Osteocyte (in vitro differentiated cells): ENCODE measurements around the gene EEF1AKMT3. TPM values are rescaled to one million over a fixed set of nuclear protein-coding genes. Genes with fewer than 3 reads are reported as not detected.
"Not testable (repeated sequence)": the region's sequence is repeated elsewhere in the genome, so short reads cannot be mapped to it uniquely, and the experiment has no call there.

Experiments
- DNase-seq: peaks from one replicate; pipeline ENCODE4 v3.0.0; 2021; ENCODE audit warnings: mixed read lengths; ENCODE audit not compliant: unreplicated experiment; ENCODE audit errors: extremely low spot score
- H3K27ac Mint-ChIP-seq: one replicate; pipeline ENCODE4 v1.8.0; 2021; ENCODE audit warnings: mild to moderate bottlenecking, mixed read lengths; ENCODE audit not compliant: unreplicated experiment
- H3K27me3 Mint-ChIP-seq: one replicate; pipeline ENCODE4 v1.8.0; 2021; ENCODE audit warnings: mixed read lengths; ENCODE audit not compliant: unreplicated experiment
- H3K36me3 Mint-ChIP-seq: one replicate; pipeline ENCODE4 v1.8.0; 2021; ENCODE audit warnings: mixed read lengths; ENCODE audit not compliant: unreplicated experiment
- H3K4me1 Mint-ChIP-seq: one replicate; pipeline ENCODE4 v1.8.0; 2021; ENCODE audit warnings: mixed read lengths; ENCODE audit not compliant: unreplicated experiment
- H3K4me3 Mint-ChIP-seq: one replicate; pipeline ENCODE4 v1.8.0; 2021; ENCODE audit warnings: mild to moderate bottlenecking, moderate library complexity, mixed read lengths; ENCODE audit not compliant: unreplicated experiment
- H3K9me3 Mint-ChIP-seq: one replicate; pipeline ENCODE4 v1.8.0; 2021; ENCODE audit warnings: mixed read lengths; ENCODE audit not compliant: unreplicated experiment
- CTCF ChIP-seq: fragments of 200-600 bp; sonication (generic); IDR thresholded peaks from 2 replicates; pipeline ENCODE4 v1.5.0; 2021; ENCODE audit warnings: antibody characterized with exemption, mild to moderate bottlenecking, moderate library complexity
- total RNA-seq: library from RNA; stranded (reverse); gene quantifications from 2 replicates; pipeline ENCODE4 v1.2.1, GENCODE V29; 2021

Gene EEF1AKMT3
- total RNA-seq, 1 donor from 2014 or later = 9.8 TPM

- Mint-ChIP-seq H3K9me3 (no peaks in the 10 kb centered on the region), H3K36me3 (peaks cover 23% of the 10 kb centered on the region), H3K4me1 (no peaks in the 10 kb centered on the region), H3K27me3 (no peaks in the 10 kb centered on the region), H3K27ac (no peak overlapping the region), H3K4me3 (no peak overlapping the region)
- no peak for DNase-seq
- no peak for TF ChIP-seq CTCF
These were observed 44.4 kb downstream of the EEF1AKMT3 start for GRCh38 chr12:57816855-57817151.

DNA sequence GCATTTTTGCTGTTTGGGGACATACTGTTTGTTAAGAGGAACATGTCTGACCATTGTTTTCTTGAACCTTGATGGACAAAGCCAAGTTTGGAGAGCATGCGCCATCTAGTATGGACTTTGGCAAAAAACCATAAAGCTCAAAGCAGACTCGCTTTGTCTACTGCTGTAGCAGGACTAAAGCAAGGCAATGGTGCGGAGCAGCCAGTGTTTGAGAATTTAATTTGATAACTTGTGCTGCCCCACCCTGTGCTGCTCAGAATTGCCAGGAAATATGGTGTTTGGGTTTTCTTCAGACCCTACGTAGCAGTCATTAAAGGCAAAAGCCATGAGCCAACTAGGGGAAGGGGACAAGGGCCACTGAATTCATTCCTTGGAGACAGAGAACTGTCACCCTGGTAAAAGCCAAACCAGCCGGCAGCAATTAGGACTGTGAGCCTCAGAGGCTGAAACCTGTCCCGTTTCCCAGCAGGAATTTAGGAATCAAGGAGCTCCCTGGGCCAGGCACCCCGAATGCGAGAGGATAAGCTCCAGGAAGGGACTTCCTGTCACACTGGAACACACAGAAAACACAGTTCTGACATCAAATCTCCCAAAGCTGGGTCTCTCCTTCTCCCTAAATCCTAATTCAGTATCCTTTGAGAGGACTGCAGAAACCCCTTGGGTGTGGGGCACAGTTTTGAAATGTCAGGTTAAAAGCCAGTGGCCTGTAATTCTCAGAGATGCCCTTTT lies 45.0 kb downstream of the EEF1AKMT3 start:
- H3K36me3 Mint-ChIP-seq = peaks cover 27% of the 10 kb centered on the region
- H3K4me3 Mint-ChIP-seq = no peak overlapping the region
- no peaks in the 10 kb centered on the region for H3K27me3 Mint-ChIP-seq
- H3K4me1 Mint-ChIP-seq = no peaks in the 10 kb centered on the region
- H3K9me3 Mint-ChIP-seq = no peaks in the 10 kb centered on the region
- no peak for DNase-seq
- H3K27ac Mint-ChIP-seq = no peak overlapping the region
- no peak for TF ChIP-seq CTCF

GRCh38 chr12:57817990-57818331 lies 45.5 kb downstream of the EEF1AKMT3 start:
- not testable (repeated sequence) for H3K9me3 Mint-ChIP-seq, H3K4me3 Mint-ChIP-seq, H3K27ac Mint-ChIP-seq, H3K27me3 Mint-ChIP-seq, DNase-seq, H3K4me1 Mint-ChIP-seq
- peaks cover 32% of the 10 kb centered on the region for H3K36me3 Mint-ChIP-seq

DNA sequence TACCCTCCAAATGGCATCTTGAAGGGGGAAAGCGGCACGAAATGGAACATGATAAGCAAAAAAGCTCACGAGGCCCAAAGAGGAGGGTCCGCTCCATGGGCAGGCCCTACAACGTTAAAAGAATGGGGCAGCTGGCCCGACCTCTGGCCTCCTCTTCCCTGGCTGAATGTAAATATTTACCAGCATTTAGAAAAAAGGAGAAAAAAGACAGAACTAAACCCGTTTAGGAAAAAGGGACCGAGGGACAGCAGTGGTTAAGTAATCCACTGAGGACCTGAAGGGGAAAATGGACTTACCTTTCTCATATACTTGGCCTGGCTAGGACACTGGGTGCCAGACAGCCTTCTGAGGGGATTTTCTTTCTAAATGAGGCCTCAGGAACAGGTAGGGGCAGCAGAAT lies 47.7 kb downstream of the EEF1AKMT3 start:
- H3K27me3 Mint-ChIP-seq, H3K9me3 Mint-ChIP-seq, DNase-seq, H3K4me1 Mint-ChIP-seq, H3K27ac Mint-ChIP-seq, H3K4me3 Mint-ChIP-seq: not testable (repeated sequence)
- H3K36me3 Mint-ChIP-seq = peaks cover 53% of the 10 kb centered on the region

DNA sequence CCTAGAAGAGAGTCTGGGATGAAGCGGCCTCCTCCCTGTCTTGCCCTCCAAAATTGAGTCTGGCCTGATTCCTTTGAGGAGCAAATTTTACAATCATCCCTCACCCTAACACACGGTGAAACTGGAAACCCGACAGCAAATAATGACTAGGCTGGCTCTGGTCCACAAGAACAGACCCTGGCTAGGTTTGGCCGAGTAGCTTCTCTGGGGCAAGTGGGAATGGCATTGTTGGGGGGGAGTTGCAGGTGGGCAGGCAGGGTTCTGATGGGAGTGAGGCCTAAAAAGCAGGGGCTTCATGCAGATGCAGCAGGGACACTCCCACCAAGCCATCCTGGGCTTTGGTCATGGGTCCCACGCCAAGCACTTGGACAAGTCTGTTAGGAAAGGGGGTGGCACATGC lies 48.6 kb downstream of the EEF1AKMT3 start:
- Mint-ChIP-seq H3K27ac (peak overlapping the region; percentile 27), H3K36me3 (peaks cover 60% of the 10 kb centered on the region)
- not testable (repeated sequence) for DNase-seq, H3K9me3 Mint-ChIP-seq, H3K4me1 Mint-ChIP-seq, H3K4me3 Mint-ChIP-seq, H3K27me3 Mint-ChIP-seq

- Mint-ChIP-seq H3K27ac (no peak overlapping the region), H3K27me3 (no peaks in the 10 kb centered on the region), H3K9me3 (no peaks in the 10 kb centered on the region), H3K4me1 (no peaks in the 10 kb centered on the region), H3K4me3 (no peak overlapping the region), H3K36me3 (peaks cover 65% of the 10 kb centered on the region)
- DNase-seq = no peak
- no peak for TF ChIP-seq CTCF
These were observed 49.2 kb downstream of the EEF1AKMT3 start for GRCh38 chr12:57821474-57822214.
